ENCODE data around the gene LIN7A.
"Not testable (repeated sequence)": the region's sequence is repeated elsewhere in the genome, so short reads cannot be mapped to it uniquely, and the experiment has no call there.

LIN7A gene

DNA sequence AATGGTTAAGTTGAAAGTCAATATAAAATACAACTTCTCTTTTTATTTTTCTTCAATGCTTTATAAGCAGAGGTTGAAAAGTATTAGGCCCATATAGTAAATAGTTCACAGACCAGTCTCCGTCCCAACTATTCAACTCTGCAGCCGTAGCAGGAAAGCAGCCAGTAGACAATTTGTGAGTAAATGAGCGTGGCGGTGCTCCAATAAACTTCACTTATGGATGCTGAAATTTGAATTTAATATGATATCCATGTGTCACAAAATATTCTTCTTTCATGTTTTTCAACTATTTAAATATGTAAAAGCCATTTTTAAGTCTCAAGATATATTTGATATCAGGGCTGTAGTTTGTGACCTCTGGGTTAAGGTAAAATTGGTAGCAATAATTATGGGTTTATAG, 17.7 kb downstream of the LIN7A start:
- DNase-seq (ENCODE audit: low read depth, low spot score): no peak

DNA sequence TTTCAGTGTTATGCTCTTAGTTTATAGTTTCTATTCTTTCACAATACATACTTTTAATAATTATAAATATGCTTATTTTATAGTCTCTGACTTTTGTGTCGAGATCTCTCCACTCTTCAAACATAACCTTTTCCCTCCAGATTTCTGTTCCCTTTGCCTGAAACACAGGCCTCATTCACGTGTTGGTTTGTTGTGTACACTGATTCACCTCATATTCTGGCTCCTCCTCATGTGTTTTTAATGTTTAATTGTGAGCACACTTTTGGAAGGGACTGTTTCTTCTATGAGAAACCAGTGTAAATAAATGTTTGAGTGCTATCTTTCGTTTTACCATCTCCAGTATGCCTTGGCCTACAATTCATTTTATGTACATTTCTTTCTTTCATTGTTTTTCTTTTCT, 20.1 kb downstream of the LIN7A start:
- no peak for DNase-seq (ENCODE audit: low read depth, low spot score)

GRCh38 chr12:80912901-80913770, 24.6 kb downstream of the LIN7A start:
- no peak for DNase-seq (ENCODE audit: low read depth, low spot score)

- DNase-seq (ENCODE audit: low read depth, low spot score): no peak
Observed at GRCh38 chr12:80909370-80909769, 28.4 kb downstream of the LIN7A start.

DNA sequence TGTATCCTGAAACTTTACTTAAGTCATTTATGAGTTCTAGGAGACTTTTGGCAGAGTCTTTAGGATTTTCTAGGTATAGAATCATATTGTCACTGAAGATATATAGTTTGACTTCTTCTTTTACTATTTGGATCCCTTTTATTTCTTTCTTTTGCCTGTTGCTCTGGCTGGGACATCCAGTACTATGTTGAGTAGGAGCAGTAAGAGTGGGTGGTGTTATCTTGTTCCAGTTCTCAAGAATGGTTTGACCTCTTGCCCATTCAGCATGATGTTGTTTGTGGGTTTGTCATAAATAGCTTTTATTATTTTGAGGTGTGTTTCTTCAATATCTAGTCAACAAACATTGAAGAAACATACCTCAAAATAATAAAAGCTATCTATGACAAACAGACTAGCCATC, 35.0 kb downstream of the LIN7A start:
- DNase-seq (ENCODE audit: low read depth, low spot score): no peak

DNA sequence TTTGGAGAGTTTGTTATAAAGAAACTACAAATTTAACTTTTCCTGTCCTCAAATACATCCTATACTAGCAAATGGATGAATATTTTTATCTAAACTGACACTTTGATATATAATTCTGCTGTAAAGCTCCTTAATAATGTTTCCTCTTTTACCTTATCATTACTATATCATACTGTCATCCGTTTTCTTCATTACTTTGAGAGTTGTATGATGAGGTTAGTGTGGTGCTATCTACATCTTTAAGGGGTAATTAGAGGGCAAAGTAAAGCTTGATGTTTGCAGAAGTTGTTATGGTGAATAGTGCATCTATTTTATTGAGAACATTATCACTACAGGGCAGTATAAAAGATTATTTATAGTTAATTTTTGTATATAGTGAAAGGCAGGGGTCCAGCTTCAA, 36.1 kb downstream of the LIN7A start:
- DNase-seq (ENCODE audit: low read depth, low spot score): no peak

GRCh38 chr12:80895240-80895639, 42.5 kb downstream of the LIN7A start:
- DNase-seq (ENCODE audit: low read depth, low spot score): no peak

- DNase-seq (ENCODE audit: low read depth, low spot score): no peak
Observed at GRCh38 chr12:80894179-80894578, 43.6 kb downstream of the LIN7A start.

DNA sequence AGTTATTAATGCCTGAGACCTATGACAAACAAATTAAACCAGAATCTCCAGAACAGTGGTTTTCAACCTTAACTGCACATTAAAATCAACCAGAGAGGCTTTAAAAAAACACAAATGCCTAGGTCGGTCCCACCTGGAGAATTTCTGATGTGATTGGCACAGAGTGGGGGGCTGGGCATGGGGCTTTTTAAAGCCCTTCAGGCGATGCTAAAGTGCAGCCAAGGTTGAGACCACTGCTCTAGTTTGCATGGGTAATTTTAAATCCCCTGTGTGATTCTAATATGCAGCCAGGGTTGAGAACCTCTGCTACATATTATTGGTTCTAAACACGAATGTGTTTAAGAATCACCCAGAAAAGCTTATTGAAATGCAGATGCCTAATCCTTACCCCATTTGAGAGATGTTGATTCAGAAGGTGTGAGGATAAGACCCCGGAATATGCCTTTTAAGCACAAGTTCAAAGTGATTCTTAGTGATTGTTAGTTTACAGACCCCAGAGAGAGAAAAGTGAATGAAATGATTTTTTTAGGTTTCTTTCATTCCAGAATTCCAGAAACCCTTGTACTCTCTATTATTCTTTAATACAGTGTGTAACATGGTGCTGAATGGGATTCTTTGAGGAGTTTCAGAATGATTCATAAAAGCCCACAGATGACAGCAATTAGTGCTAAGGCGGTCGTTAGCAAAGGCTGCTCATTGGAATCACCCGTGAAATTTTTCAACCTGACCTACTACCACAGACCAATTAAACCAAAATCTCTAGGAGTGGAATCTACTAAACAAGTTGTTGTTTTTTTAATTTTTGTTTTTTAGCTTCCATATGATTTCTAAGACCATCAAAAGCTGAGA, 44.9 kb downstream of the LIN7A start:
- DNase-seq (ENCODE audit: low read depth, low spot score): no peak

DNA sequence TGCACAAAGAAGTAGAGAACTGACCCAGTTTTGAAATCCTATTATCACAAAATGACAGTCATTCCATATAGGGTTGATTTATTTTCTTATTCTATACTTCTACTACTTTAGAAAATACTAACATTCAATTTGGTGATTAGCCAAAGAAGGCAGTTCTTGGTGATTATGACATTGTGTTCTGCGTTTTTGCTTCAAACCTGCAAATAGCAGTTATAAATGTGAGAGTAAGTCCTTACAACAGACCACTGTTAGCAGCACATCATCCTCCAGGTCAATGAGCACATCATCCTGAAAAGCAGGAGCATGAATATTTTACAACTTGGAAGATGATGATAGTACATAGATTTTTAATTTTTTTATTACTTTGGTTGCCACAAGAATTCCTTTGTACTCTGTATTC, 53.1 kb downstream of the LIN7A start:
- DNase-seq (ENCODE audit: low read depth, low spot score): no peak

DNA sequence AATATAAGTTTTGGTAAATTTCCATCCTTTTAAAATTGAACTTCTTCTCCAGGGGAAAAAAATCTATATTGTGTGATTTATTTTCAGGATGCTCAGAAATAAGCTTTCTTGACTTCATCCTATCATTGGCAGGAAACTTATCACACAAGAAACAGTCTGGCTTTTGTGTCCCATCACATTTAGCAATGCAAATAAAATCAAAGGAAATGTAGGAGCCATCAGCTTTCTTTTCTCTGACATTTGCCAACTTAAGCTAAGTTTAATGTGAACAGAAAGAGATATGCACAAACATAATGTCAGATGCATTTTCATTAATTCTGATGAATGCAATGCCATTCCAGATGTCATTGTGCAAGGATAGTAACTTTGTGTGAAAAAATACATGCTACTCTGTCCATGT, 56.6 kb downstream of the LIN7A start:
- DNase-seq (ENCODE audit: low read depth, low spot score): no peak

DNA sequence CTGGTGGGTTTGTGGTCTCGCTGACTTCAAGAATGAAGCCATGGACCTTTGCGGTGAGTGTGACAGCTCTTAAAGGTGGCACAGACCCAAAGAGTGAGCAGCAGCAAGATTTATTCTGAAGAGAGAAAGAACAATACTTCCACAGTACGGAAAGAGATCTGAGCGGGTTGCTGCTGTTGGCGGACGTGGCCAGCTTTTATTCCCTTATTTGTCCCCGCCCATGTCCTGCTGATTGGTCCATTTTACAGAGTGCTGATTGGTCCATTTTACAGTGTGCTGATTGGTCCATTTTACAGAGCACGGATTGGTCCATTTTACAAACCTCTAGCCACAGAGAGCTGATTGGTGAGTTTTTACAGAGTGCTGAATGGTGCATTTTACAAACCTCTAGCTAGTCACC, 59.3 kb downstream of the LIN7A start:
- DNase-seq (ENCODE audit: low read depth, low spot score): not testable (repeated sequence)

- DNase-seq (ENCODE audit: low read depth, low spot score): no peak
Observed at GRCh38 chr12:80877721-80878265, 59.9 kb downstream of the LIN7A start.

GRCh38 chr12:80872053-80872452, 65.7 kb downstream of the LIN7A start:
- no peak for DNase-seq (ENCODE audit: low read depth, low spot score)

GRCh38 chr12:80869264-80869663, 68.5 kb downstream of the LIN7A start:
- no peak for DNase-seq (ENCODE audit: low read depth, low spot score)

GRCh38 chr12:80868576-80868975, 69.2 kb downstream of the LIN7A start:
- no peak for DNase-seq (ENCODE audit: low read depth, low spot score)

DNA sequence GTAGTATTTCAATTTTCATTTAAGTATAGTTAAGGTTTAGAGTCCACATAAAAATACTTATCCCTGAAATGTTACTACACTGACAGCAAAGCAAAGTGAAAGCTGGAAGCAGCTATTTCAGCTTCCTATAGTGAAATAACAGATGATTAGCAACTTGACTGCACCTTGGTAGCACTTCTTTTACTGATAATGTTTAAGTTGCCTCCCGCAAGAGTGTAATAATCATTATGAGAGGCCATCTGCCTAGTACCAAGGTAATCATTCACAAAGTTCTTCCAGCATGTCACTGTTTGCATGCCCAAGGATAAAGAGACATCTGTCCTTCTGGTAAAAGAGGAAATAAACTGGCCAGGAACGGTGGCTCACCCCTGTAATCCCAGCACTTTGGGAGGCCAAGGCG, 69.8 kb downstream of the LIN7A start:
- DNase-seq (ENCODE audit: low read depth, low spot score): no peak

GRCh38 chr12:80864046-80864735, 73.5 kb downstream of the LIN7A start:
- DNase-seq (ENCODE audit: low read depth, low spot score): no peak

DNA sequence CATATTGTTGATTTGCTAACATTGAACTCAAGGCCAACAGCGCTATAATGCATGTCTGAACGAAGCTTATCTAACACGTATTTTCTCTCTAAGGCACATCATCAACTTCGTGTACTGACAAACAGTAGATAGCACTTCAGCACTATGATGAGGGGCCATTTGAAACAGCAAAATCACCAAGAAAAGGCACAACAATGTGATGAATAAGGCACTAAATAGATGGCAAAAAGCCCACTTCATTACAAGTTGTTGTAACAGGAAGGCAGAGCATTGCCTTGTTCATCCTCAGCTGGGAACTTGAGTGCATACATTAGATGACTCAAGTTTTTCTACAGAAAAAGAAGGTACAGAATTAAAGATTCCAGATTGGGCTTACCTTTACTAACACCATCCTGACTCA, 75.2 kb downstream of the LIN7A start:
- DNase-seq (ENCODE audit: low read depth, low spot score): no peak

DNA sequence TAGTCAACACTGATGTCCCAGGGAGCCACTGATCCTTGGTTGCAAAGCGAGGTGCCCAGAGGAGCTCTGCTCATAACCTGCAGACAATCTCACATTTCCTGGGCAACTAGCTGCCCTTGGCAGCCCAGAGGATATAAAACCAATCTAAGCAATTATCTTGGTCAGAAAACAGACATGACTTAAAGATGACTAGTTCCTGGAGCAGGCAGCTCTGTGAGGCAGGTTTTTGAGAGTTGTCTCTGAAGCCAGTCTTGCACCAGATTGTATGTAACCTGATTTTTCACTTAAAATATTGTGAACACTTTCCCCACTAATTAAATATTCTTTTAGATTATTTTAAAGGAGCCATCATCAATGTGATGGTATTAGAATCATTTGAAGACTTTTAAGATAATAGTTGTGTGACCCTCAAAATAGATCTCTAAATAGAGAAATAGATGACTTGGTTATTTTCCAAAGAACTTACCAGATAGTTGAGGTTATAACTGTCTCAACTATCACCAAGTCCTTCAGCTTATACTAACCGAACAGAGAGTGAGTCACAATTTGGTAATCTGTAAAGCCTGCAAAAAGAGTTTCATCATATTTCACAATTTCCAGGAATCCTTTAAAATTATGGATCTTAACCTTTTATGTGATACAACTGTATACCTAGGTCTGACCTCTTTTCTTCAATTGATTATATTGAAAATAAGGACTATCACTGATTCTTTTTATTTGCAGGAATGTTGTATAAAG, 75.9 kb downstream of the LIN7A start:
- no peak for DNase-seq (ENCODE audit: low read depth, low spot score)

- no peak for DNase-seq (ENCODE audit: low read depth, low spot score)
Observed at GRCh38 chr12:80860928-80861327, 76.8 kb downstream of the LIN7A start.
